GM12891 (cell line): ENCODE data around the gene PRELP.

Experiments used
- POLR2A ChIP-seq: IDR thresholded peaks from 2 replicates; pipeline ENCODE4 v1.6.1; 2011; ENCODE audit warnings: low read depth, low read length, control low read depth
- POLR2AphosphoS5 ChIP-seq: IDR thresholded peaks from 2 replicates; pipeline ENCODE4 v1.6.1; 2011; ENCODE audit warnings: low read depth, low read length, control low read depth
- TAF1 ChIP-seq: IDR thresholded peaks from 2 replicates; pipeline ENCODE4 v1.6.1; 2011; ENCODE audit warnings: low read depth, low read length, control low read depth

- no peak for TF ChIP-seq POLR2A
- TF ChIP-seq TAF1, result no peak
- no peak for TF ChIP-seq POLR2AphosphoS5
Measured at GRCh38 chr1:203435615-203436014, 40.0 kb upstream of the PRELP start.
